ENCODE results near the gene CCL26. TPM values are rescaled to one million over a fixed set of nuclear protein-coding genes. Genes with fewer than 3 reads are reported as not detected.

The CCL26 gene
- total and polyA plus RNA-seq, 2 experiments from 2014 or later, result 3.0 to 18.4 TPM

DNA sequence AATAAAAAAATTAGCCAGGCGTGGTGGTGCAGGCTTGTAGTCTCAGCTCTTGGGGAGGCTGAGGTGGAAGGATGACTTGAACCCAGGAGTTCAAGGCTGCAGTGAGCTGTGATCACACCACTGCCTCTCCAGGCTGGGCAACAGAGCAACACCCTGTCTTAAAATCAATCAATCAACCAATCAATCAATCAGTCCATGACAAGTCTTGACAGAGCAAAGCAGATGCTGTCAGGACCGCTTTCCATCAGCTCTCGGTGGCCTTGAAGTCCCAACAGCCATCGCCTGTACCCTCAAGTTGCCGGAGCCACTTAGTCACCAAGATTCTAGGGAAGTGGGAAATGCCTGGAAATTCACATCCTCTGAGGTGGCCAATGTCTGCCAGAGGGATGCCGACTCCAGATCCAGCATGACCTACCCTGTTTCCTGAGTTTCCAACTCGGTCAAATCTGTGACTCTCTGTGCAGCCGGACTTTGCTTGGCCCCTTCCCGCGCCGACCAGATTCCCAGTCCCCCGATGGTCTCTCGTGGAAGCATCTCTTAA, 42.5 kb upstream of the CCL26 start:
- H3K27ac ChIP-seq (ENCODE audit: low read depth), result no peak overlapping the region
- no peak for DNase-seq (ENCODE audit: low spot score)
- no peaks in the 10 kb centered on the region for H3K36me3 Mint-ChIP-seq (ENCODE audit: low read depth)
- H3K9me2 ChIP-seq (ENCODE audit: insufficient read depth), result no peaks in the 10 kb centered on the region
- H4K20me1 ChIP-seq (replicated peaks; ENCODE audit: insufficient read depth), result no peaks in the 10 kb centered on the region
- no peaks in the 10 kb centered on the region for H3K79me2 ChIP-seq (replicated peaks; ENCODE audit: insufficient read depth)
- H3K4me3 ChIP-seq, result no peak overlapping the region
- peaks cover 8% of the 10 kb centered on the region for H3K27me3 Mint-ChIP-seq (ENCODE audit: insufficient read depth, low read depth, poor library complexity)
- H3K4me1 ChIP-seq (ENCODE audit: insufficient read depth), result no peaks in the 10 kb centered on the region
- H2AFZ ChIP-seq, result no peak overlapping the region
- H3K4me1 Mint-ChIP-seq, result no peaks in the 10 kb centered on the region
- ATAC-seq, result no peak
- H3F3A ChIP-seq (replicated peaks; ENCODE audit: low read depth), result no peaks in the 10 kb centered on the region
- no peaks in the 10 kb centered on the region for H3K36me3 ChIP-seq (ENCODE audit: insufficient read depth)
- H3K9me3 Mint-ChIP-seq, result no peaks in the 10 kb centered on the region
- TF ChIP-seq POLR2AphosphoS5 (IDR thresholded peaks at IDR 0.05; ENCODE audit: low read depth) (no peak), ZNF114 (CRISPR knock-in tag; IDR thresholded peaks at IDR 0.05) (no peak), EZH2 (IDR thresholded peaks at IDR 0.05; ENCODE audit: low read depth, unreplicated experiment) (no peak), REST (IDR thresholded peaks at IDR 0.05; ENCODE audit: unreplicated experiment) (no peak), CREB1 (CRISPR knock-in tag; IDR thresholded peaks at IDR 0.05; ENCODE audit: low read depth) (no peak), STAT1 (IDR thresholded peaks at IDR 0.05; ENCODE audit: unreplicated experiment) (no peak), ZNF331 (CRISPR knock-in tag; IDR thresholded peaks at IDR 0.05; ENCODE audit: low read depth) (no peak), EZH2phosphoT487 (IDR thresholded peaks at IDR 0.05; ENCODE audit: unreplicated experiment) (no peak), NANOG (IDR thresholded peaks at IDR 0.05; ENCODE audit: borderline replicate concordance) (no peak), JUNB (IDR thresholded peaks at IDR 0.05; ENCODE audit: unreplicated experiment) (no peak)
- TF ChIP-seq, protein P1, sequence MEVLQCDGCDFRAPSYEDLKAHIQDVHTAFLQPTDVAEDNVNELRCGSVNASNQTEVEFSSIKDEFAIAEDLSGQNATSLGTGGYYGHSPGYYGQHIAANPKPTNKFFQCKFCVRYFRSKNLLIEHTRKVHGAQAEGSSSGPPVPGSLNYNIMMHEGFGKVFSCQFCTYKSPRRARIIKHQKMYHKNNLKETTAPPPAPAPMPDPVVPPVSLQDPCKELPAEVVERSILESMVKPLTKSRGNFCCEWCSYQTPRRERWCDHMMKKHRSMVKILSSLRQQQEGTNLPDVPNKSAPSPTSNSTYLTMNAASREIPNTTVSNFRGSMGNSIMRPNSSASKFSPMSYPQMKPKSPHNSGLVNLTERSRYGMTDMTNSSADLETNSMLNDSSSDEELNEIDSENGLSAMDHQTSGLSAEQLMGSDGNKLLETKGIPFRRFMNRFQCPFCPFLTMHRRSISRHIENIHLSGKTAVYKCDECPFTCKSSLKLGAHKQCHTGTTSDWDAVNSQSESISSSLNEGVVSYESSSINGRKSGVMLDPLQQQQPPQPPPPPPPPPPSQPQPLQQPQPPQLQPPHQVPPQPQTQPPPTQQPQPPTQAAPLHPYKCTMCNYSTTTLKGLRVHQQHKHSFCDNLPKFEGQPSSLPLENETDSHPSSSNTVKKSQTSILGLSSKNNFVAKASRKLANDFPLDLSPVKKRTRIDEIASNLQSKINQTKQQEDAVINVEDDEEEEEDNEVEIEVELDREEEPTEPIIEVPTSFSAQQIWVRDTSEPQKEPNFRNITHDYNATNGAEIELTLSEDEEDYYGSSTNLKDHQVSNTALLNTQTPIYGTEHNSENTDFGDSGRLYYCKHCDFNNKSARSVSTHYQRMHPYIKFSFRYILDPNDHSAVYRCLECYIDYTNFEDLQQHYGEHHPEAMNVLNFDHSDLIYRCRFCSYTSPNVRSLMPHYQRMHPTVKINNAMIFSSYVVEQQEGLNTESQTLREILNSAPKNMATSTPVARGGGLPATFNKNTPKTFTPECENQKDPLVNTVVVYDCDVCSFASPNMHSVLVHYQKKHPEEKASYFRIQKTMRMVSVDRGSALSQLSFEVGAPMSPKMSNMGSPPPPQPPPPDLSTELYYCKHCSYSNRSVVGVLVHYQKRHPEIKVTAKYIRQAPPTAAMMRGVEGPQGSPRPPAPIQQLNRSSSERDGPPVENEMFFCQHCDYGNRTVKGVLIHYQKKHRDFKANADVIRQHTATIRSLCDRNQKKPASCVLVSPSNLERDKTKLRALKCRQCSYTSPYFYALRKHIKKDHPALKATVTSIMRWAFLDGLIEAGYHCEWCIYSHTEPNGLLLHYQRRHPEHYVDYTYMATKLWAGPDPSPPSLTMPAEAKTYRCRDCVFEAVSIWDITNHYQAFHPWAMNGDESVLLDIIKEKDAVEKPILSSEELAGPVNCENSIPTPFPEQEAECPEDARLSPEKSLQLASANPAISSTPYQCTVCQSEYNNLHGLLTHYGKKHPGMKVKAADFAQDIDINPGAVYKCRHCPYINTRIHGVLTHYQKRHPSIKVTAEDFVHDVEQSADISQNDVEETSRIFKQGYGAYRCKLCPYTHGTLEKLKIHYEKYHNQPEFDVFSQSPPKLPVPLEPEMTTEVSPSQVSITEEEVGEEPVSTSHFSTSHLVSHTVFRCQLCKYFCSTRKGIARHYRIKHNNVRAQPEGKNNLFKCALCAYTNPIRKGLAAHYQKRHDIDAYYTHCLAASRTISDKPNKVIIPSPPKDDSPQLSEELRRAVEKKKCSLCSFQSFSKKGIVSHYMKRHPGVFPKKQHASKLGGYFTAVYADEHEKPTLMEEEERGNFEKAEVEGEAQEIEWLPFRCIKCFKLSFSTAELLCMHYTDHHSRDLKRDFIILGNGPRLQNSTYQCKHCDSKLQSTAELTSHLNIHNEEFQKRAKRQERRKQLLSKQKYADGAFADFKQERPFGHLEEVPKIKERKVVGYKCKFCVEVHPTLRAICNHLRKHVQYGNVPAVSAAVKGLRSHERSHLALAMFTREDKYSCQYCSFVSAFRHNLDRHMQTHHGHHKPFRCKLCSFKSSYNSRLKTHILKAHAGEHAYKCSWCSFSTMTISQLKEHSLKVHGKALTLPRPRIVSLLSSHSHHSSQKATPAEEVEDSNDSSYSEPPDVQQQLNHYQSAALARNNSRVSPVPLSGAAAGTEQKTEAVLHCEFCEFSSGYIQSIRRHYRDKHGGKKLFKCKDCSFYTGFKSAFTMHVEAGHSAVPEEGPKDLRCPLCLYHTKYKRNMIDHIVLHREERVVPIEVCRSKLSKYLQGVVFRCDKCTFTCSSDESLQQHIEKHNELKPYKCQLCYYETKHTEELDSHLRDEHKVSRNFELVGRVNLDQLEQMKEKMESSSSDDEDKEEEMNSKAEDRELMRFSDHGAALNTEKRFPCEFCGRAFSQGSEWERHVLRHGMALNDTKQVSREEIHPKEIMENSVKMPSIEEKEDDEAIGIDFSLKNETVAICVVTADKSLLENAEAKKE (CRISPR knock-in tag; IDR thresholded peaks at IDR 0.05), result no peak
- TF ChIP-seq, protein P2, sequence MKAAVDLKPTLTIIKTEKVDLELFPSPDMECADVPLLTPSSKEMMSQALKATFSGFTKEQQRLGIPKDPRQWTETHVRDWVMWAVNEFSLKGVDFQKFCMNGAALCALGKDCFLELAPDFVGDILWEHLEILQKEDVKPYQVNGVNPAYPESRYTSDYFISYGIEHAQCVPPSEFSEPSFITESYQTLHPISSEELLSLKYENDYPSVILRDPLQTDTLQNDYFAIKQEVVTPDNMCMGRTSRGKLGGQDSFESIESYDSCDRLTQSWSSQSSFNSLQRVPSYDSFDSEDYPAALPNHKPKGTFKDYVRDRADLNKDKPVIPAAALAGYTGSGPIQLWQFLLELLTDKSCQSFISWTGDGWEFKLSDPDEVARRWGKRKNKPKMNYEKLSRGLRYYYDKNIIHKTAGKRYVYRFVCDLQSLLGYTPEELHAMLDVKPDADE (IDR thresholded peaks at IDR 0.05), result no peak
- TF ChIP-seq, protein P3, sequence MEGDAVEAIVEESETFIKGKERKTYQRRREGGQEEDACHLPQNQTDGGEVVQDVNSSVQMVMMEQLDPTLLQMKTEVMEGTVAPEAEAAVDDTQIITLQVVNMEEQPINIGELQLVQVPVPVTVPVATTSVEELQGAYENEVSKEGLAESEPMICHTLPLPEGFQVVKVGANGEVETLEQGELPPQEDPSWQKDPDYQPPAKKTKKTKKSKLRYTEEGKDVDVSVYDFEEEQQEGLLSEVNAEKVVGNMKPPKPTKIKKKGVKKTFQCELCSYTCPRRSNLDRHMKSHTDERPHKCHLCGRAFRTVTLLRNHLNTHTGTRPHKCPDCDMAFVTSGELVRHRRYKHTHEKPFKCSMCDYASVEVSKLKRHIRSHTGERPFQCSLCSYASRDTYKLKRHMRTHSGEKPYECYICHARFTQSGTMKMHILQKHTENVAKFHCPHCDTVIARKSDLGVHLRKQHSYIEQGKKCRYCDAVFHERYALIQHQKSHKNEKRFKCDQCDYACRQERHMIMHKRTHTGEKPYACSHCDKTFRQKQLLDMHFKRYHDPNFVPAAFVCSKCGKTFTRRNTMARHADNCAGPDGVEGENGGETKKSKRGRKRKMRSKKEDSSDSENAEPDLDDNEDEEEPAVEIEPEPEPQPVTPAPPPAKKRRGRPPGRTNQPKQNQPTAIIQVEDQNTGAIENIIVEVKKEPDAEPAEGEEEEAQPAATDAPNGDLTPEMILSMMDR (conservative IDR thresholded peaks at IDR 0.05; ENCODE audit: low read depth in 2 of 2), result no peak
- no peak overlapping the region for H3K27ac Mint-ChIP-seq
- H3K4me3 Mint-ChIP-seq, result no peak overlapping the region
- no peak overlapping the region for H3K4me2 ChIP-seq
- H3K27me3 ChIP-seq (ENCODE audit: insufficient read depth), result no peaks in the 10 kb centered on the region

Measured in GM23338 (cell line).